Stimulated activated CD8-positive, alpha-beta memory T cell treated with anti-CD3 and anti-CD28 coated beads, Interleukin-15, amount 100 ng/mL, for 1 hour (primary cell): ENCODE data around the gene DMPK.
"Not testable (repeated sequence)": the region's sequence is repeated elsewhere in the genome, so short reads cannot be mapped to it uniquely, and the experiment has no call there.

Experiments used
- DNase-seq: peaks from one replicate; pipeline ENCODE4 v3.0.0-alpha.2; 2020; ENCODE audit warnings: low read depth

Gene DMPK

GRCh38 chr19:45742969-45743368 is 39.3 kb downstream of the DMPK start:
- DNase-seq: no peak

- DNase-seq: no peak
Measured at GRCh38 chr19:45739498-45740439, 42.5 kb downstream of the DMPK start.

- no peak for DNase-seq
Measured at GRCh38 chr19:45733160-45733810, 49.0 kb downstream of the DMPK start, which contains the start of gene MEIOSIN. Gene MEIOSIN, plus strand, starts transcription at chr19:45733439. Its CDS starts 1,938 bp downstream, at chr19:45735377.

GRCh38 chr19:45730368-45731288 is 51.7 kb downstream of the DMPK start, which contains the start of gene FBXO46:
Gene FBXO46, minus strand, starts transcription at chr19:45730896. Its CDS starts 17,401 bp downstream, at chr19:45713495.
- DNase-seq: peak; percentile 90

GRCh38 chr19:45729800-45730290 is 52.4 kb downstream of the DMPK start:
- DNase-seq: no peak

GRCh38 chr19:45728683-45729082 is 53.6 kb downstream of the DMPK start:
- not testable (repeated sequence) for DNase-seq

GRCh38 chr19:45720065-45720464 is 62.2 kb downstream of the DMPK start:
- DNase-seq: not testable (repeated sequence)
